ENCODE measurements around the gene SPRY4.
A peak's percentile ranks its signal among the peaks of the same experiment; 100 is the strongest.

- peak in 1 of 4 experiments; percentile 16 for TF ChIP-seq CTCF (IDR thresholded peaks at IDR 0.05)
- TF ChIP-seq POLR2A (IDR thresholded peaks at IDR 0.05), result no peak
- TF ChIP-seq POLR2AphosphoS5 (IDR thresholded peaks at IDR 0.05), result peak; percentile 66
These were observed 32.1 kb upstream of the SPRY4 start for GRCh38 chr5:142356716-142357468.
